GM21528 (cell line): ENCODE measurements around the gene GRIK4.

Experiments
- ATAC-seq: cut with Tn5 transposase; IDR thresholded peaks from one replicate; pipeline ENCODE4 v1.9.1; 2021; ENCODE audit warnings: mild to moderate bottlenecking, moderate library complexity; ENCODE audit not compliant: unreplicated experiment, low FRiP score

Gene GRIK4

GRCh38 chr11:120546312-120547205, 35.0 kb downstream of the GRIK4 start:
- no peak for ATAC-seq

GRCh38 chr11:120547316-120547715, 35.8 kb downstream of the GRIK4 start:
- no peak for ATAC-seq

GRCh38 chr11:120547811-120548681, 36.5 kb downstream of the GRIK4 start:
- no peak for ATAC-seq

GRCh38 chr11:120548682-120549209, 37.2 kb downstream of the GRIK4 start:
- ATAC-seq, result no peak

- ATAC-seq, result no peak
These were observed 37.8 kb downstream of the GRIK4 start for GRCh38 chr11:120549346-120549745.

GRCh38 chr11:120550007-120550406, 38.5 kb downstream of the GRIK4 start:
- no peak for ATAC-seq

- ATAC-seq, result no peak
These were observed 39.6 kb downstream of the GRIK4 start for GRCh38 chr11:120551191-120551590.

GRCh38 chr11:120554766-120555432, 43.4 kb downstream of the GRIK4 start:
- ATAC-seq, result no peak

GRCh38 chr11:120555433-120555773, 43.9 kb downstream of the GRIK4 start:
- ATAC-seq, result no peak

GRCh38 chr11:120556797-120557196, 45.2 kb downstream of the GRIK4 start:
- ATAC-seq, result no peak

GRCh38 chr11:120558744-120559431, 47.3 kb downstream of the GRIK4 start:
- ATAC-seq, result no peak

GRCh38 chr11:120561286-120561685, 49.7 kb downstream of the GRIK4 start:
- ATAC-seq, result no peak

GRCh38 chr11:120562806-120563425, 51.4 kb downstream of the GRIK4 start:
- no peak for ATAC-seq

GRCh38 chr11:120563703-120564572, 52.4 kb downstream of the GRIK4 start:
- no peak for ATAC-seq

GRCh38 chr11:120564573-120565311, 53.2 kb downstream of the GRIK4 start:
- peak; percentile 52 for ATAC-seq

- ATAC-seq, result no peak
These were observed 54.1 kb downstream of the GRIK4 start for GRCh38 chr11:120565466-120566155.

- ATAC-seq, result no peak
These were observed 54.6 kb downstream of the GRIK4 start for GRCh38 chr11:120566176-120566575.
